ENCODE data around the gene SUSD5. TPM values are rescaled to one million over a fixed set of nuclear protein-coding genes. Genes with fewer than 3 reads are reported as not detected.

The SUSD5 gene
- total RNA-seq, result not detected

GRCh38 chr3:33218446-33219174, at the start of gene SUSD5:
Gene SUSD5 (minus strand): TSS chr3:33218810. CDS start chr3:33218797, 13 bp downstream.

DNA sequence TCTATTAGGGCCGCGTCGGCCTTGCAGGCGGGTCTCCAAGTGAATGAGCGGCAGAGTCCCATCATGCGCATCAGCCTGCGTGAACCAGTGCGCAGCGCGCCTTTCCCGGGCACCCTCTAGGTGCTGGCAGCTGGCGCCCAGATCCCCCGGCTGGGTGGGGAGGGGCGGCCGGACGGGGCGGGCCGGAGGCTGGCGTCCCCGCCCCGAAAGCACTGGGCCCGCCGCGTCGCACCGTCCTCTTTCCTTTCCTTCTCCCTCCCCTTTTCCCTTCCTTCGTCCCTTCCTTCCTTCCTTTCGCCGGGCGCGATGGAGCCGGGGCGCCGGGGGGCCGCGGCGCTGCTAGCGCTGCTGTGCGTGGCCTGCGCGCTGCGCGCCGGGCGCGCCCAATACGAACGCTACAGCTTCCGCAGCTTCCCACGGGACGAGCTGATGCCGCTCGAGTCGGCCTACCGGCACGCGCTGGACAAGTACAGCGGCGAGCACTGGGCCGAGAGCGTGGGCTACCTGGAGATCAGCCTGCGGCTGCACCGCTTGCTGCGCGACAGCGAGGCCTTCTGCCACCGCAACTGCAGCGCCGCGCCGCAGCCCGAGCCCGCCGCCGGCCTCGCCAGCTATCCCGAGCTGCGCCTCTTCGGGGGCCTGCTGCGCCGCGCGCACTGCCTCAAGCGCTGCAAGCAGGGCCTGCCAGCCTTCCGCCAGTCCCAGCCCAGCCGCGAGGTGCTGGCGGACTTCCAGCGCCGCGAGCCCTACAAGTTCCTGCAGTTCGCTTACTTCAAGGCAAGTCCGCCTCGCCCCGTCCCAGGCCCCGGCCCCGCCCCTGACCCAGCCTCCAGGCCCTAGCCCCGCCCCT, 104.6 kb downstream of the SUSD5 start, which contains the start of gene CRTAP:
Gene CRTAP (plus strand): TSS at position 243 of the 850 bp plus-strand sequence. CDS start 64 bp downstream, at position 307.

Other genes with a start within 250 kb of the SUSD5 start
- gene GLB1, start 121.7 kb downstream of the SUSD5 start, total RNA-seq, result 10 to 100 TPM; 40.8 to 49.5 TPM
- gene TMPPE, start 121.7 kb downstream of the SUSD5 start, total RNA-seq, result 10 to 100 TPM; 10.9 to 11.6 TPM
- gene CRTAP, start 104.8 kb downstream of the SUSD5 start, total RNA-seq, result 10 to 100 TPM; 37.8 to 41.4 TPM
- gene FBXL2, start 58.6 kb upstream of the SUSD5 start, total RNA-seq, result not detected
- gene UBP1, start 221.6 kb upstream of the SUSD5 start, total RNA-seq, result 10 to 100 TPM; 61.2 to 65.1 TPM

Data from activated naive CD4-positive, alpha-beta T cell treated with anti-CD3 and anti-CD28 coated beads, Interleukin-2, amount 10 ng/mL, durations not matched to agents 5 hours and 36 hours (primary cell).